SK-N-SH (cell line): ENCODE results near the gene PITPNM1. TPM values are rescaled to one million over a fixed set of nuclear protein-coding genes. Genes with fewer than 3 reads are reported as not detected.

Experiments used
- CTCF ChIA-PET: fragments of 300-600, 350-600 bp; formaldehyde crosslinking; extraction: SDS; loops from one replicate; lab custom pipeline; 2021; lab: Yijun Ruan, JAX
- POLR2A ChIA-PET: fragments of 350-600 bp; sonication (Branson Sonifier 250); formaldehyde crosslinking; extraction: SDS; loops from one replicate; lab custom pipeline; 2020; ENCODE audit warnings: antibody characterized with exemption, inconsistent platforms; lab: Yijun Ruan, JAX
- DNase-seq: peaks from one replicate; pipeline ENCODE4 v3.0.0; 2012
- H2AFZ ChIP-seq: fragments of 200-600 bp; sonication (generic); 2 replicates; pipeline ENCODE4 v1.8.1; 2016; ENCODE audit warnings: antibody characterized with exemption, mild to moderate bottlenecking, low read depth
- H3F3A ChIP-seq: fragments of 200-600 bp; sonication (generic); replicated peaks from 2 replicates; pipeline ENCODE3; 2016; ENCODE audit warnings: antibody characterized with exemption, mild to moderate bottlenecking; ENCODE audit not compliant: insufficient read depth
- H3K27ac ChIP-seq, 2 experiments: fragments of 200-500 bp in 1 of 2; fragments of 200-600 bp in 1 of 2; sonication (Bioruptor generic) in 1 of 2; sonication (generic), shearing (Covaris generic) in 1 of 2; 2 replicates each; pipeline versions ENCODE4 v1.5.1 to v1.6.1; 2014 to 2016; ENCODE audit warnings: low read depth in 2 of 2, inconsistent platforms in 1 of 2, low read length in 1 of 2, mild to moderate bottlenecking in 1 of 2, mixed read lengths in 1 of 2
- H3K27me3 ChIP-seq: fragments of 200-600 bp; sonication (generic), shearing (Covaris generic); 2 replicates; pipeline ENCODE4 v1.6.1; 2016; ENCODE audit warnings: mixed run types; ENCODE audit not compliant: insufficient read depth
- H3K36me3 ChIP-seq, 2 experiments: fragments of 200-500 bp in 1 of 2; fragments of 200-600 bp in 1 of 2; sonication (Bioruptor generic) in 1 of 2; sonication (generic) in 1 of 2; replicated peaks in 1 of 2; 2 replicates each; pipeline versions ENCODE3 to v1.5.1; 2014 to 2016; ENCODE audit warnings: low read length in 1 of 2, mild to moderate bottlenecking in 1 of 2; ENCODE audit not compliant: insufficient read depth in 2 of 2, control insufficient read depth in 1 of 2
- H3K4me1 ChIP-seq, 2 experiments: fragments of 200-500 bp in 1 of 2; fragments of 200-600 bp in 1 of 2; sonication (Bioruptor generic) in 1 of 2; sonication (generic), shearing (Covaris generic) in 1 of 2; 2 replicates each; pipeline versions ENCODE4 v1.5.1 to v1.6.1; 2014 to 2016; ENCODE audit warnings: low read depth in 1 of 2, low read length in 1 of 2, mixed run types in 1 of 2; ENCODE audit not compliant: insufficient read depth in 2 of 2, control insufficient read depth in 1 of 2
- H3K4me2 ChIP-seq: fragments of 200-600 bp; sonication (generic), shearing (Covaris generic); 2 replicates; pipeline ENCODE4 v1.6.1; 2017; ENCODE audit warnings: mixed run types
- H3K4me3 ChIP-seq, 2 experiments: fragments of 200-500 bp in 1 of 2; fragments of 200-600 bp in 1 of 2; sonication (Bioruptor generic) in 1 of 2; sonication (generic), shearing (Covaris generic) in 1 of 2; 2 replicates each; pipeline versions ENCODE4 v1.5.1 to v1.8.1; 2014 to 2016; ENCODE audit warnings: low read depth in 2 of 2, inconsistent platforms in 1 of 2, low read length in 1 of 2, mild to moderate bottlenecking in 1 of 2, mixed read lengths in 1 of 2, moderate library complexity in 1 of 2
- H3K79me2 ChIP-seq: fragments of 200-600 bp; sonication (generic); 2 replicates; pipeline ENCODE4 v1.8.1; 2017; ENCODE audit warnings: mild to moderate bottlenecking; ENCODE audit not compliant: insufficient read depth
- H3K9ac ChIP-seq: fragments of 200-600 bp; sonication (generic); 2 replicates; pipeline ENCODE4 v1.6.1; 2017; ENCODE audit warnings: mixed run types
- H3K9me2 ChIP-seq: fragments of 200-600 bp; sonication (generic); 2 replicates; pipeline ENCODE4 v1.6.1; 2017; ENCODE audit warnings: mixed run types
- H3K9me3 ChIP-seq: fragments of 200-600 bp; sonication (generic); 2 replicates; pipeline ENCODE4 v1.6.1; 2017; ENCODE audit warnings: mixed run types, mild to moderate bottlenecking, moderate library complexity
- H4K20me1 ChIP-seq: fragments of 200-600 bp; sonication (generic); 2 replicates; pipeline ENCODE4 v1.6.1; 2017; ENCODE audit warnings: mild to moderate bottlenecking, mixed run types; ENCODE audit not compliant: insufficient read depth
- CHD2 ChIP-seq: fragments of 150-350 bp; IDR thresholded peaks from 2 replicates; pipeline ENCODE4 v1.6.1; 2018; ENCODE audit warnings: low read length; ENCODE audit not compliant: partially characterized antibody
- FOSL2 ChIP-seq: IDR thresholded peaks from 2 replicates; pipeline ENCODE4 v1.4.0; 2012; ENCODE audit warnings: low read depth, mild to moderate bottlenecking, moderate library complexity, borderline replicate concordance
- FOXM1 ChIP-seq: IDR thresholded peaks from 2 replicates; pipeline ENCODE4 v1.4.0; 2012; ENCODE audit warnings: low read depth, mild to moderate bottlenecking
- GABPA ChIP-seq: IDR thresholded peaks from 2 replicates; pipeline ENCODE4 v1.4.0; 2012; ENCODE audit warnings: low read depth, mild to moderate bottlenecking
- GATA2 ChIP-seq: sonication (generic); formaldehyde crosslinking; IDR thresholded peaks from 2 replicates; pipeline ENCODE4 v1.5.0; 2020; ENCODE audit warnings: mild to moderate bottlenecking, missing genetic modification reagents
- MXI1 ChIP-seq: IDR thresholded peaks from 2 replicates; pipeline ENCODE4 v1.6.1; 2012; ENCODE audit warnings: mild to moderate bottlenecking, low read depth, low read length, improper control_type of control experiment
- NRF1 ChIP-seq: IDR thresholded peaks from 2 replicates; pipeline ENCODE4 v1.6.1; 2012; ENCODE audit warnings: low read depth, mild to moderate bottlenecking, low read length
- SMC3 ChIP-seq: IDR thresholded peaks from 2 replicates; pipeline ENCODE4 v1.6.1; 2012; ENCODE audit warnings: low read depth, low read length, improper control_type of control experiment
- TAF1 ChIP-seq: IDR thresholded peaks from 2 replicates; pipeline ENCODE4 v1.6.1; 2012; ENCODE audit warnings: low read depth, mild to moderate bottlenecking, low read length, moderate library complexity, borderline replicate concordance
- TEAD4 ChIP-seq: IDR thresholded peaks from 2 replicates; pipeline ENCODE4 v1.4.0; 2012; ENCODE audit warnings: mild to moderate bottlenecking, borderline replicate concordance; ENCODE audit not compliant: insufficient read depth
- WGBS: methylation state at CpG from one replicate; pipeline ENCODE4 v1.1.6; 2017; ENCODE audit warnings: low lambda C conversion rate; 5-methylcytosine and 5-hydroxymethylcytosine counted together
- polyA plus RNA-seq, 3 experiments: library from polyadenylated mRNA; depleted of rRNA; stranded (reverse); fragments of >200 nt; gene quantifications; 2 replicates each; pipeline ENCODE4 v1.2.3, GENCODE V29; 2012
- TF ChIP-seq, protein P1 (sequence below): fragments of 200-600 bp; sonication (generic); IDR thresholded peaks from 2 replicates; pipeline ENCODE4 v1.6.1; 2017; ENCODE audit warnings: antibody characterized with exemption, mild to moderate bottlenecking, moderate library complexity
- TF ChIP-seq, protein P2 (sequence below): IDR thresholded peaks from 2 replicates; pipeline ENCODE4 v1.6.1; 2012; ENCODE audit warnings: mild to moderate bottlenecking, low read depth, low read length, moderate library complexity
- TF ChIP-seq, protein P3 (sequence below): IDR thresholded peaks from 2 replicates; pipeline ENCODE4 v1.4.0; 2012; ENCODE audit warnings: low read depth, borderline replicate concordance
- TF ChIP-seq, protein P4 (sequence below): fragments of 150-350 bp; IDR thresholded peaks from 2 replicates; pipeline ENCODE4 v1.6.1; 2016; ENCODE audit warnings: mild to moderate bottlenecking, low read depth, low read length
- TF ChIP-seq, protein P5 (sequence below): IDR thresholded peaks from 2 replicates; pipeline ENCODE4 v1.4.0; 2012; ENCODE audit warnings: low read depth

Gene PITPNM1
- polyA plus RNA-seq, 1 of the 3 experiments (the other 2 are of a cell fraction), result 24.2 TPM

DNA sequence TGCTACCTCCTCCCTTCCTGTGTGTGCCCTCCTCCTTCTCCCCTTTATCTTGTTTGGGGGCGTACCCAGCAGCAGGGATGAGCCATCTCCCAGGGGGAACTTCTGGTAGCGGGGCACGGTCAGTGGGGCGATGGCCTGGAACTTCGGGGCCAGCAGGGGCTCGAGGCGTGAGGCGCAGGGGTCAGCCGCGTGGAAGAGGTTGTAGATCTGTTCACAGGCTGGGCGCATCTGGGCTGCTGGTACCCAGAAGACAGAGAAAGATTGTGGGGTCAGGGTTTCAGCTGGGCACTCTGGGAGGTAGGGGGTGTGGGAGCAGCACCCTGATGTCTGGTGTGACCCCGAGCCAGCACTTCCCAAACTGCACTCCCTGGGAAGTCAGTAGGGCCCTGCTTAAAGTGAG is 9.1 kb downstream of the PITPNM1 start (continued):
- TF ChIP-seq, protein P1, sequence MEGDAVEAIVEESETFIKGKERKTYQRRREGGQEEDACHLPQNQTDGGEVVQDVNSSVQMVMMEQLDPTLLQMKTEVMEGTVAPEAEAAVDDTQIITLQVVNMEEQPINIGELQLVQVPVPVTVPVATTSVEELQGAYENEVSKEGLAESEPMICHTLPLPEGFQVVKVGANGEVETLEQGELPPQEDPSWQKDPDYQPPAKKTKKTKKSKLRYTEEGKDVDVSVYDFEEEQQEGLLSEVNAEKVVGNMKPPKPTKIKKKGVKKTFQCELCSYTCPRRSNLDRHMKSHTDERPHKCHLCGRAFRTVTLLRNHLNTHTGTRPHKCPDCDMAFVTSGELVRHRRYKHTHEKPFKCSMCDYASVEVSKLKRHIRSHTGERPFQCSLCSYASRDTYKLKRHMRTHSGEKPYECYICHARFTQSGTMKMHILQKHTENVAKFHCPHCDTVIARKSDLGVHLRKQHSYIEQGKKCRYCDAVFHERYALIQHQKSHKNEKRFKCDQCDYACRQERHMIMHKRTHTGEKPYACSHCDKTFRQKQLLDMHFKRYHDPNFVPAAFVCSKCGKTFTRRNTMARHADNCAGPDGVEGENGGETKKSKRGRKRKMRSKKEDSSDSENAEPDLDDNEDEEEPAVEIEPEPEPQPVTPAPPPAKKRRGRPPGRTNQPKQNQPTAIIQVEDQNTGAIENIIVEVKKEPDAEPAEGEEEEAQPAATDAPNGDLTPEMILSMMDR, result no peak
- no peak for TF ChIP-seq NRF1
- no peak for TF ChIP-seq TEAD4
- no peak for TF ChIP-seq GABPA
- TF ChIP-seq, all 33 proteins: peak for 0

DNA sequence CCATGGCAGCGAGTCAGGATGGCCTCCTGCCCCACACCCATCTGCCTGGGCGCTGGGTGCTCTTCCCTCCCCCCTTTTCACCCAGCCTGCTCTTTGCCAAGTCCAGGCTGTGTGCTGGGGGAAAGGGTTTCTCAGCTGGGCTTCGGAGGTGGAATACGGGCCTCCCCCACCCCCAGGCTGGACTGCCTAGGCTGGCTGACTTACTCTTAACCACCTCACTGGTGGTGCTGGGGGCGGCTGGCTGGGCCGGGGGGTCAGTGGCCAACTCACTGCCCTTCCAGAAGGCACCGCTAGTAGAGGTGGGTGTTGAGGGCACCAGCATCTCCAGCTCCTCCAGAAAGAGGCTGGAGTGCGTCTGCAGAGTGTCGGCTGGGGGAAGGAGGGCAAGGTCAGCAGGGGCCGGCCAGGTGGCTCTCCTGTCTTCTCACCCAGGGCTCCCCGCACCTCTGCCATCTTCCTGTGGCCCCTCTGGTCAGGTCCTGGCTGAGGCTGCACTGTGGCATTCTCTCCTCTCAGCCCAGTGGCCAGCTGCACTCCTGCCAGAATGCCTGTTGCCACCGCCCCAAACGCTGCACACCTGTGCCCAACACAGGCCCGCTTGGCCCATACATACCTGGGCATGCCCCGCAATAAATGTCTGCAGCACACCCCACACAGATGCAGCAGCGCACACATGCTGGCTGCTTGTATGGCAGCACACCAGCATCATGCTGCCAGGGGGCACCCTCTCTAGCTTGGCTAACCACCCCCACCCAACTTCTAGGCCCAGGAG is 9.7 kb downstream of the PITPNM1 start:
- DNase-seq, result peak; percentile 34
- no peak for TF ChIP-seq MXI1
- no peak for TF ChIP-seq GATA2 (CRISPR knock-in tag)
- TF ChIP-seq, protein P2, sequence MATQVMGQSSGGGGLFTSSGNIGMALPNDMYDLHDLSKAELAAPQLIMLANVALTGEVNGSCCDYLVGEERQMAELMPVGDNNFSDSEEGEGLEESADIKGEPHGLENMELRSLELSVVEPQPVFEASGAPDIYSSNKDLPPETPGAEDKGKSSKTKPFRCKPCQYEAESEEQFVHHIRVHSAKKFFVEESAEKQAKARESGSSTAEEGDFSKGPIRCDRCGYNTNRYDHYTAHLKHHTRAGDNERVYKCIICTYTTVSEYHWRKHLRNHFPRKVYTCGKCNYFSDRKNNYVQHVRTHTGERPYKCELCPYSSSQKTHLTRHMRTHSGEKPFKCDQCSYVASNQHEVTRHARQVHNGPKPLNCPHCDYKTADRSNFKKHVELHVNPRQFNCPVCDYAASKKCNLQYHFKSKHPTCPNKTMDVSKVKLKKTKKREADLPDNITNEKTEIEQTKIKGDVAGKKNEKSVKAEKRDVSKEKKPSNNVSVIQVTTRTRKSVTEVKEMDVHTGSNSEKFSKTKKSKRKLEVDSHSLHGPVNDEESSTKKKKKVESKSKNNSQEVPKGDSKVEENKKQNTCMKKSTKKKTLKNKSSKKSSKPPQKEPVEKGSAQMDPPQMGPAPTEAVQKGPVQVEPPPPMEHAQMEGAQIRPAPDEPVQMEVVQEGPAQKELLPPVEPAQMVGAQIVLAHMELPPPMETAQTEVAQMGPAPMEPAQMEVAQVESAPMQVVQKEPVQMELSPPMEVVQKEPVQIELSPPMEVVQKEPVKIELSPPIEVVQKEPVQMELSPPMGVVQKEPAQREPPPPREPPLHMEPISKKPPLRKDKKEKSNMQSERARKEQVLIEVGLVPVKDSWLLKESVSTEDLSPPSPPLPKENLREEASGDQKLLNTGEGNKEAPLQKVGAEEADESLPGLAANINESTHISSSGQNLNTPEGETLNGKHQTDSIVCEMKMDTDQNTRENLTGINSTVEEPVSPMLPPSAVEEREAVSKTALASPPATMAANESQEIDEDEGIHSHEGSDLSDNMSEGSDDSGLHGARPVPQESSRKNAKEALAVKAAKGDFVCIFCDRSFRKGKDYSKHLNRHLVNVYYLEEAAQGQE, result no peak
- no peak for TF ChIP-seq SMC3
- no peak for TF ChIP-seq NRF1
- TF ChIP-seq, protein P3, sequence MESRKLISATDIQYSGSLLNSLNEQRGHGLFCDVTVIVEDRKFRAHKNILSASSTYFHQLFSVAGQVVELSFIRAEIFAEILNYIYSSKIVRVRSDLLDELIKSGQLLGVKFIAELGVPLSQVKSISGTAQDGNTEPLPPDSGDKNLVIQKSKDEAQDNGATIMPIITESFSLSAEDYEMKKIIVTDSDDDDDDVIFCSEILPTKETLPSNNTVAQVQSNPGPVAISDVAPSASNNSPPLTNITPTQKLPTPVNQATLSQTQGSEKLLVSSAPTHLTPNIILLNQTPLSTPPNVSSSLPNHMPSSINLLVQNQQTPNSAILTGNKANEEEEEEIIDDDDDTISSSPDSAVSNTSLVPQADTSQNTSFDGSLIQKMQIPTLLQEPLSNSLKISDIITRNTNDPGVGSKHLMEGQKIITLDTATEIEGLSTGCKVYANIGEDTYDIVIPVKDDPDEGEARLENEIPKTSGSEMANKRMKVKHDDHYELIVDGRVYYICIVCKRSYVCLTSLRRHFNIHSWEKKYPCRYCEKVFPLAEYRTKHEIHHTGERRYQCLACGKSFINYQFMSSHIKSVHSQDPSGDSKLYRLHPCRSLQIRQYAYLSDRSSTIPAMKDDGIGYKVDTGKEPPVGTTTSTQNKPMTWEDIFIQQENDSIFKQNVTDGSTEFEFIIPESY, result no peak
- TF ChIP-seq, protein P4, sequence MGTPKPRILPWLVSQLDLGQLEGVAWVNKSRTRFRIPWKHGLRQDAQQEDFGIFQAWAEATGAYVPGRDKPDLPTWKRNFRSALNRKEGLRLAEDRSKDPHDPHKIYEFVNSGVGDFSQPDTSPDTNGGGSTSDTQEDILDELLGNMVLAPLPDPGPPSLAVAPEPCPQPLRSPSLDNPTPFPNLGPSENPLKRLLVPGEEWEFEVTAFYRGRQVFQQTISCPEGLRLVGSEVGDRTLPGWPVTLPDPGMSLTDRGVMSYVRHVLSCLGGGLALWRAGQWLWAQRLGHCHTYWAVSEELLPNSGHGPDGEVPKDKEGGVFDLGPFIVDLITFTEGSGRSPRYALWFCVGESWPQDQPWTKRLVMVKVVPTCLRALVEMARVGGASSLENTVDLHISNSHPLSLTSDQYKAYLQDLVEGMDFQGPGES, result no peak
- TF ChIP-seq, protein P5, sequence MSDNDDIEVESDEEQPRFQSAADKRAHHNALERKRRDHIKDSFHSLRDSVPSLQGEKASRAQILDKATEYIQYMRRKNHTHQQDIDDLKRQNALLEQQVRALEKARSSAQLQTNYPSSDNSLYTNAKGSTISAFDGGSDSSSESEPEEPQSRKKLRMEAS, result no peak
- no peak for TF ChIP-seq CHD2
- TF ChIP-seq TAF1, result no peak
- no peak for TF ChIP-seq FOXM1
- TF ChIP-seq FOSL2, result no peak
- Histone ChIP-seq H2AFZ (no peak overlapping the region), H3K4me2 (no peak overlapping the region), H3K4me3 (no peak overlapping the region), H3K9me2 (no peaks in the 10 kb centered on the region), H3K27me3 (no peaks in the 10 kb centered on the region), H3K9ac (no peak overlapping the region), H4K20me1 (no peaks in the 10 kb centered on the region), H3K9me3 (no peaks in the 10 kb centered on the region), H3F3A (peaks cover 6% of the 10 kb centered on the region), H3K36me3 (peaks cover under 1 to 30% of the 10 kb centered on the region in 2 experiments), H3K4me1 (no peaks in the 10 kb centered on the region), H3K27ac (no peak overlapping the region), H3K79me2 (no peaks in the 10 kb centered on the region)
- 100% methylated on average over 7 of the region's 16 CpGs for WGBS
- ChIA-PET POLR2A (no interaction called here), CTCF (no interaction called here)
